Kidney epithelial cell (primary cell): ENCODE measurements around the gene RNF152. TPM values are rescaled to one million over a fixed set of nuclear protein-coding genes. Genes with fewer than 3 reads are reported as not detected.

Source experiments
- DNase-seq: peaks from one replicate; pipeline ENCODE4 v3.0.0-alpha.2; 2010; ENCODE audit warnings: low read depth
- H3K27me3 ChIP-seq: 2 replicates; pipeline ENCODE4 v1.6.0; 2011; ENCODE audit warnings: low read length; ENCODE audit not compliant: control insufficient read depth, insufficient read depth
- H3K36me3 ChIP-seq: 2 replicates; pipeline ENCODE4 v1.5.1; 2011; ENCODE audit warnings: low read length; ENCODE audit not compliant: control insufficient read depth, insufficient read depth
- H3K4me3 ChIP-seq: 2 replicates; pipeline ENCODE4 v1.5.1; 2011; ENCODE audit warnings: low read depth, mild to moderate bottlenecking, control low read depth, low read length
- total RNA-seq: library from RNA; depleted of rRNA; stranded (reverse); fragments of >200 nt; gene quantifications from 2 replicates; pipeline ENCODE4 v1.2.3, GENCODE V29; 2015
- TF ChIP-seq, protein P1 (sequence below): IDR thresholded peaks from 2 replicates; pipeline ENCODE4 v1.5.1; 2011; ENCODE audit warnings: mild to moderate bottlenecking, moderate library complexity, low read length, control low read depth, inconsistent platforms; ENCODE audit not compliant: insufficient read depth, poor library complexity, severe bottlenecking

The RNF152 gene
- total RNA-seq, 1 donor from 2014 or later = 10.2 TPM

DNA sequence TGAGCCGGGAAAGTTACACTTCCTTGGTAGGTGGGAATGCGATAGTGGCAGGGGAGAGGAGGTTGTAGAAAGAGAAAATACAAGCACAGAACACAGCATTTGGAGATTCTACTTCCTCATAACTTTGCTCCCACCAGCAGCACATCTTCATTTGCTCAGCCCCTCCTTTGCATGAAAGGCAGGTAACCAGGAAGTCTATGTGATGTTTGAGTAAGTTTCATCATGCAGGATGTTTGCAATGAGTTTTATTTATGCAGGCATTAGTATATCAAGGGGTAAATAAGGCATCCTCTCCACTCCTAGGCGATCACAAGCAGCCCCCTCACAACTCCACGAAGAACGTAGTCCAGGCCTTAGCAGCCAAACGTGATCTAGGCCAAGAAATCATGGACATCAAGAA lies 5.0 kb downstream of the RNF152 start:
- no peak for DNase-seq
- Histone ChIP-seq H3K36me3 (no peaks in the 10 kb centered on the region), H3K27me3 (peaks cover 2% of the 10 kb centered on the region), H3K4me3 (no peak overlapping the region)
- TF ChIP-seq, protein P1, sequence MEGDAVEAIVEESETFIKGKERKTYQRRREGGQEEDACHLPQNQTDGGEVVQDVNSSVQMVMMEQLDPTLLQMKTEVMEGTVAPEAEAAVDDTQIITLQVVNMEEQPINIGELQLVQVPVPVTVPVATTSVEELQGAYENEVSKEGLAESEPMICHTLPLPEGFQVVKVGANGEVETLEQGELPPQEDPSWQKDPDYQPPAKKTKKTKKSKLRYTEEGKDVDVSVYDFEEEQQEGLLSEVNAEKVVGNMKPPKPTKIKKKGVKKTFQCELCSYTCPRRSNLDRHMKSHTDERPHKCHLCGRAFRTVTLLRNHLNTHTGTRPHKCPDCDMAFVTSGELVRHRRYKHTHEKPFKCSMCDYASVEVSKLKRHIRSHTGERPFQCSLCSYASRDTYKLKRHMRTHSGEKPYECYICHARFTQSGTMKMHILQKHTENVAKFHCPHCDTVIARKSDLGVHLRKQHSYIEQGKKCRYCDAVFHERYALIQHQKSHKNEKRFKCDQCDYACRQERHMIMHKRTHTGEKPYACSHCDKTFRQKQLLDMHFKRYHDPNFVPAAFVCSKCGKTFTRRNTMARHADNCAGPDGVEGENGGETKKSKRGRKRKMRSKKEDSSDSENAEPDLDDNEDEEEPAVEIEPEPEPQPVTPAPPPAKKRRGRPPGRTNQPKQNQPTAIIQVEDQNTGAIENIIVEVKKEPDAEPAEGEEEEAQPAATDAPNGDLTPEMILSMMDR = no peak

- Histone ChIP-seq H3K27me3 (no peaks in the 10 kb centered on the region), H3K36me3 (no peaks in the 10 kb centered on the region), H3K4me3 (no peak overlapping the region)
- no peak for DNase-seq
- TF ChIP-seq, protein P1 = no peak
Observed at GRCh38 chr18:61883547-61883946, 9.3 kb downstream of the RNF152 start.

GRCh38 chr18:61882296-61883004 lies 10.4 kb downstream of the RNF152 start:
- Histone ChIP-seq H3K36me3 (no peaks in the 10 kb centered on the region), H3K27me3 (no peaks in the 10 kb centered on the region), H3K4me3 (no peak overlapping the region)
- DNase-seq = no peak
- TF ChIP-seq, protein P1 = no peak

DNA sequence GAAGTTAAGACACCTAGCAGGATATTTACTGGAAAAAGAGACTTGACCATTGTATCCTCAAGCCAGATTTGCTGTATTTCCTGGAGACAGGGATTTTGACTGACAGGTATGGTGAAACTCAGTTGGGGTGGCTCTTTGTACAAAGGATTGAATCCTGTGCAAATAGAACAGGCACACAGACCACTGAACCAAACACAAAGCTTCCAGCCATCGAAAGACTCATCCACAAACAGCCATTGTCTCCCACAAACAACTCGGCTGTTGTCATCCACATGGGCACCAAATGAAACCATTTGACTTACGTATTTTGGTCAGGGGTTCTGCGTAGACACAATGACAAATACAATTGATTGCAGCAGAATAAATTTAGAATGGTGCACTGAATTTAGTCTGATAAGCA lies 15.9 kb downstream of the RNF152 start:
- no peak for DNase-seq
- TF ChIP-seq, protein P1 = no peak
- Histone ChIP-seq H3K27me3 (no peaks in the 10 kb centered on the region), H3K36me3 (no peaks in the 10 kb centered on the region), H3K4me3 (no peak overlapping the region)

GRCh38 chr18:61870151-61870550 lies 22.7 kb downstream of the RNF152 start:
- no peak overlapping the region for H3K4me3 ChIP-seq
- TF ChIP-seq, protein P1 = no peak
- DNase-seq = no peak

GRCh38 chr18:61869636-61870035 lies 23.2 kb downstream of the RNF152 start:
- TF ChIP-seq, protein P1 = no peak

More at GRCh38 chr18:61870151-61870550, 22.7 kb downstream of the RNF152 start:
- H3K27me3 ChIP-seq = no peaks in the 10 kb centered on the region
- no peaks in the 10 kb centered on the region for H3K36me3 ChIP-seq

More at GRCh38 chr18:61869636-61870035, 23.2 kb downstream of the RNF152 start:
- H3K4me3 ChIP-seq = no peak overlapping the region
- no peaks in the 10 kb centered on the region for H3K27me3 ChIP-seq
- no peaks in the 10 kb centered on the region for H3K36me3 ChIP-seq
- DNase-seq = no peak
